Measurements from ENCODE around the gene ACAD11.

Gene ACAD11, protein sequence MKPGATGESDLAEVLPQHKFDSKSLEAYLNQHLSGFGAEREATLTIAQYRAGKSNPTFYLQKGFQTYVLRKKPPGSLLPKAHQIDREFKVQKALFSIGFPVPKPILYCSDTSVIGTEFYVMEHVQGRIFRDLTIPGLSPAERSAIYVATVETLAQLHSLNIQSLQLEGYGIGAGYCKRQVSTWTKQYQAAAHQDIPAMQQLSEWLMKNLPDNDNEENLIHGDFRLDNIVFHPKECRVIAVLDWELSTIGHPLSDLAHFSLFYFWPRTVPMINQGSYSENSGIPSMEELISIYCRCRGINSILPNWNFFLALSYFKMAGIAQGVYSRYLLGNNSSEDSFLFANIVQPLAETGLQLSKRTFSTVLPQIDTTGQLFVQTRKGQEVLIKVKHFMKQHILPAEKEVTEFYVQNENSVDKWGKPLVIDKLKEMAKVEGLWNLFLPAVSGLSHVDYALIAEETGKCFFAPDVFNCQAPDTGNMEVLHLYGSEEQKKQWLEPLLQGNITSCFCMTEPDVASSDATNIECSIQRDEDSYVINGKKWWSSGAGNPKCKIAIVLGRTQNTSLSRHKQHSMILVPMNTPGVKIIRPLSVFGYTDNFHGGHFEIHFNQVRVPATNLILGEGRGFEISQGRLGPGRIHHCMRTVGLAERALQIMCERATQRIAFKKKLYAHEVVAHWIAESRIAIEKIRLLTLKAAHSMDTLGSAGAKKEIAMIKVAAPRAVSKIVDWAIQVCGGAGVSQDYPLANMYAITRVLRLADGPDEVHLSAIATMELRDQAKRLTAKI

DNA sequence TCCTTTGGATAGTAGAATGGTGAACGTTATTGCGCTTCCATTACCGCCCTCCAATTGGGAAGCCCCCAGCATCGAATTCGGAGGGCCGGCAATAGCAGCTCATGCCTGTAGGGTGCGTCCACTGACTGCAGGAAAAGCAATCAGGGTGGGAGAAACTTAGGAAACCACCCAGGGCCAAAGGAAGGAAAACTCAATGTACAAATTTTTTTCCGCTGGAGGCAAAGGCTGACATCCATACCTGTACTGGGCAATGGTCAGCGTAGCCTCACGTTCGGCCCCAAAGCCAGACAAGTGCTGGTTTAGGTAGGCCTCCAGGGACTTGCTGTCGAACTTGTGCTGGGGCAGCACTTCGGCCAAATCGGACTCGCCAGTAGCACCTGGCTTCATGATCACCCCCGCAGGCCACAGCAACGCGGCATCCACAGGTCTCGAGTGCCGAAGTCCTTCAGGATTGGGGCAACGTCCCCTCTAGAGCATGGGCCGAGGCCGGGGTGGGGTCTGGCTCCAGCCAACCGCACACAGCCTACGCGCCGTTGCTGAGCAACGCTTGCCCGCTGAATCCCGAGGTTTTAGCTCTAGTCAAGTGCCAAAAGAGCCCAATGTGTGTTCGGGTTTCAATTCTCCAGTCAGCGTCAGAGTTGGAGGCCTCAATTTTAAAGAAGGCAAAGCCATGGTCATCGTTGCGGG lies at the start of gene ACAD11:
TSS of gene ACAD11 (minus strand) at position 445 of the 687 bp plus-strand sequence. CDS start at position 387, 58 bp downstream.
- peak; percentile 7 to 27 (median 18) for DNase-seq (ENCODE audit: low read depth in 2 of 3, low spot score in 2 of 3)

DNA sequence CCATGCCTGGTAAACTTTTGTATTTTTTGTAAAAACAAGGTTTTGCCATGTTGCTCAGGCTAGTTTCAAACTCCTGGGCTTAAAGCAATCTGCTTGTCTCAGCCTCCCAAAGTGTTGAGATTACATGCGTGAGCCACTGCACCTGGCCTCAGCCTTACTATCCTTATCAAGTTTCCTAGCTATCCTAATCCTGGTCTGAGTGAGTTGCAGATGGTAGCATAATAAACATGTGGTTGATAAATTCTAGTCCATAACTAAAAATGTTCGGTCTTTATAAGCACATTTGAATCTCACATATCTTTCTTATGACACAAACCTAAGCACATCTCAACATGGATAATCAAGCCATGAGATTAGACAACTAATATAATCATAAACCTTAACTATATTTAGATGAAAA lies 44.1 kb upstream of the ACAD11 start:
- no peak for DNase-seq (ENCODE audit: low read depth in 2 of 3, low spot score in 2 of 3)

DNA sequence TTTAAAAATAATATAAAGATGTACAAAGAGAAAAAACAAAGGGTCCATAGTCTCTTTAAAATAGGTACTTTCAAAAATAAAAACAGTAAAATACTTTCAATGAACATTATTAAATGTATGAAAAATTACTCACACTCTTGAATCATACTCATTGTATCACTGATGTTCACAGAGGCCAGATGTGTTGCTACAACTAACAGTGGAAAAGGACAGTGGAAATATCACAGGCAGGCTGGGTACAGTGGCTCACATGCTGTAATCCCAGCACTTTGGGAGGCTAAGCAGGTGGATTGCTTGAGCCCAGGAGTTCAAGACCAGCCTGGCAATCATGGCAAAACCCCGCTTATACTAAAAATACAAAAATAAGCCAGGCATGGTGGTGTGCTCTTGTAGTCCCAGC lies 35.8 kb upstream of the ACAD11 start:
- DNase-seq (ENCODE audit: low read depth in 2 of 3, low spot score in 2 of 3), result no peak

DNA sequence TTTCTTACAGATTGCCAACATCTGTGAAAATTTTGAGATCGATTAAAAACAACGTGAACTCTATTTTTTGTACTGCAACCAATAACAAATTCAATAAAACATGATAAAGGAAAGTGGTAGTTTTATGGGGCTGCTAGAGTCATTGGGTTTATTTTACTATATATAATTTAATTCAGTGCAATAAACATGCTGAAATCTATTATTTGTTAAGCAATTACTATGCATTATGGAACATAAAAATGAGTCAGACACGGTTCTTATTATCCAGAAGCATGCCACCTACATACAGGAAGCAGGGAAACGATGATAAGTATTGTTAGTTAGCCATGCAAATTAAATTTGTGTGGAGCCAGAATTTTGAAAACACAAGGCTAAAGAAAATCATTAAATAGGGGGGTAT lies 35.4 kb upstream of the ACAD11 start:
- no peak for DNase-seq (ENCODE audit: low read depth in 2 of 3, low spot score in 2 of 3)

DNA sequence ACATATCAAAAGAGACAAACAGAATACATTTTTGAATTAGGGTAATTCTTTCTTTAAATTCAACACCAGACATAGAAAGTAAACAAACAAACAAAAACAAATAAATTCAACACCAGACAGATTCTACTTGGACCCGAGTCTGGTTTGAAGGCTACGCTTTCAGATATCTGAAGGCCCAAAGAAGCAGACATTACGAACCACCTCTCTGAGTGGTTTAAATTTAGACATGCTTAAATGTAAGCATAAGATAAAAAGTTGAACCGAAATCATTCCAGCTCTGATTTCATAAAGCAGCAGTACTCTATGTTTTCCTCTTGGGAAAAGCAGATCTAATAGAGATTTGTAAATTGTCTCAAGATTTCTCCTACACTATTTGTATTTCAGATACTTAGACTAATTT lies 30.4 kb upstream of the ACAD11 start:
- DNase-seq (ENCODE audit: low read depth in 2 of 3, low spot score in 2 of 3), result no peak

DNA sequence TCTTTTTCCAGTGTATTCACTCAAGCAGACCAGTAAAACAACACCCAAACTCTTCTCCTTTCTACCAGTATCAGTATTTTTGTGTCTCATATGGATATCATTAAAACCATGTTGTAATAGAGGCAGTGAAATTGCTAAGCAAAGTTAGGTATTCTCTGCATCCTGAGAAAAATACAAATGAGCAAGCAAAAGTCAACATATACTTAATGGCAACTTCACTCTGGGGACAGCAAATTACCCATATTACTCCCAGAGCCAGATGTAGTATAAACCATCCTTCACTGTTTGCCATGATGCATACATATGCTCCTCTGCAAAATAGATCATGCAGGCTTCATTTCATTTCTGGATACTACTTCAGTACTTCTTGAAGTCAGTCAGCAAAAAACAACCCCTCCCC lies 22.6 kb upstream of the ACAD11 start:
- no peak for DNase-seq (ENCODE audit: low read depth in 2 of 3, low spot score in 2 of 3)

DNA sequence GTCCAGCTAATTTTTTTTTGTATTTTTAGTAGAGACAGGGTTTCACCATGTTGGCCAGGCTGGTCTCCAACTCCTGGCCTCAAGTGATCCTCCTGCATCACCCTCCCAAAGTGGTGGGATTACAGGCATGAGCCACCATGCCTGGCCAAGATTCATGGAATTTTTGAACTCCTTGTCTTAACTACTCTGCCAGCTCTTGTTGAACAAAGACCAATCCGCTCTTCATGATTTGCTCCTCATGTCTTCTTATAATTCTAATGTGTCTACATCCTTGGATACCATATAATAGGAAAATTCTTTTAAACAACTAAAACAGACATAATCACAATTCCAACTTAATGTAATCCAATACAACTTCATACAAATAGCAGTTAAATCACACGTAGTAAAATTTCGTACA lies 21.8 kb upstream of the ACAD11 start:
- DNase-seq (ENCODE audit: low read depth in 2 of 3, low spot score in 2 of 3), result no peak

DNA sequence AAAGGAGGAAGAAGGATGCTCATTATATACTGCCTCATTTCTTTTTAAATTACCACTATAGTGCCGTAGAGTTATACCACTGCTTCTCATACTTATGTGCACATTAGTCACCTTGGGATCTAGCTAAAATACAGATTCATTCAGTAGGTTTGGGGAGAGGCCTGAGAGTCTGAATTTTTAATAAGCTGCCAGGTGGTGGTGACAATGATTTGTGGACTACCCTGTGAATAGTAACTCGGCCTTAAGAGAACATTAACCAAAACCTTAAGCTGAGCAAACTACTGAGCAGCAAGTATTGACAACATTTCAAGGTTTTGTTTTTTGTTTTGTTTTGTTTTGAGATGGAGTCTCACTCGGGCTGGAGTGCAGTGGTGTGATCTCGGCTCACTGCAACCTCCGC lies 20.3 kb upstream of the ACAD11 start:
- DNase-seq (ENCODE audit: low read depth in 2 of 3, low spot score in 2 of 3), result no peak

DNA sequence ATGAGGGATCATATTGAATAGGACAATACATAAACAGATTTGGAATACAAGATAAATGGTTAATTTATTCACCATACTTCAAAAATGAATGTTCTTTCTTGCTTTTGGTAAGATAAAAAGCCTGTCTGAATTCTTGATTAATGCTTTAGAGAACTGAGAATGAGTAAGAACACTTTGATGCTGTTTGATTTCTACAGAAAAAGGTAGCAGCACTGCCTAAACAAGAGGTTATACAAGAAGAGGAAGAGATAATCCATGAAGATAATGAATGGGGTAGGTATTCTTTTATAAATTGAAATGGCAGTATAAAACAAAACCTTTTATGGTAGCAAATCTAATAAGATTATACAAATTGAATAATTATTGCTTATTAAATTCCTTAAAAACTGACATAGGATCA lies 15.8 kb upstream of the ACAD11 start:
- no peak for DNase-seq (ENCODE audit: low read depth in 2 of 3, low spot score in 2 of 3)

DNA sequence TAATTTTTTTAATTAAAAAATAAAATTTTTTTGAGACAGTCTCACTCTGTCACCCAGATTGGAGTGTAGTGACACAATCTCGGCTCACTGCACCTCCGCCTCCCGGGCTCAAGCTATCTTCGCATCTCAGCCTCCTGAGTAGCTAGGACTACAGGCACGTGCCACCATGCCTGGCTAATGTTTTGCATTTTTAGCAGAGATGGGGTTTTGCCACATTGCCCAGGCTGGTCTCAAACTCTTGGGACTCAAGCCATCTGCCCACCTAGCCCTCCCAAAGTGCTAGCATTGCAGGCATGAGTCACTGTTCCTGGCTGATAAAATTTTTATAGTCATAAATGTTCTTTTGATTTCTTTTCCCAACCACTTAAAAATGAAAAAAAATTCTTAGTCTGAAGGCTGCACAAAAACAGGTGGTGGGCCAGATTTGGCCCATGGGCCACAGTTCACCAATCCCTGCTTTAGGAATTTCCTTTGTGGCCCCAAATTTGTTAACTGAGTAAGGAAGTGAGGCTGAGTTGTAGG lies 9.7 kb upstream of the ACAD11 start:
- no peak for DNase-seq (ENCODE audit: low read depth in 2 of 3, low spot score in 2 of 3)

DNA sequence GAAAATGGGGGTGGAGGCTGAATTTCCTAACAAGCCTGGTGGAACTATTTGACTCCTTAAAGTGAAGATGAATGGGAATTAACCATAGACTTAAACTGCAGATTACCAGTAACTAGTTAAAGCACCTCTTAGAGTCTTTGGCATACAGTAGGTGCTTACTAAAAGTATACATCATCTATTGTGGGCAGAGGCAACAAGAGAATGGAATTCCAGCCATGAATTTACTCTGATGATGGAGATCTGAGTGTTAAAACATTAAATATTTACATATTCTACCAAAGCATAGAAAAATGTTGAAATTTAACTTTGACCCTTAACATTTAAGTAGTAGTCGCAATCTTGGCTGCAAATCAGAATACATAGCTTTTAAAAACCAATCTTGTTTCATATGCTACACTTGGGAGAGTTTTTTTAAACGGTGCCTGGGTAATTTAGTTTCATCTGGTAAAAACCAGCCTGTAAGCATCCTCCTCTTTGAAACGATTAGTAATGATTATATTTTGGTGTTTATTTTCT lies 5.7 kb upstream of the ACAD11 start:
- no peak for DNase-seq (ENCODE audit: low read depth in 2 of 3, low spot score in 2 of 3)

DNA sequence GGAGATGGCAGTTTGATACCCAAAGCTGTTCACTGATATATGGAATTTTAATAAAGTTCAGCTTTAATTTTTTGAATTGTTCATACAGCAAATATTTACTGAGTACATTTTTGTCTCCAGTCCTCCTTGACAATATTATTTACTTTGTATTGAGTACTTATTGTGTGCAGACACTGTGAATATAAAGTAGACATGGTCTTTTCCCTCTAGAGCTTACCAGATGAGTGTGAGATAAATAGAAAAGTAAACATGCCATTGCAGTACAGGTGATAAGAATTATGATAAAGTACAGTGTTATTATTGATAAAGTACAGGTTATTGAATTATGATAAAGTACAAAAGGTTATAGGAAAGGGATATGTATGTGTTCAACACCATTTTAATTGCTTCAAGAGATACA lies 2.6 kb upstream of the ACAD11 start:
- DNase-seq (ENCODE audit: low read depth in 2 of 3, low spot score in 2 of 3), result no peak

DNA sequence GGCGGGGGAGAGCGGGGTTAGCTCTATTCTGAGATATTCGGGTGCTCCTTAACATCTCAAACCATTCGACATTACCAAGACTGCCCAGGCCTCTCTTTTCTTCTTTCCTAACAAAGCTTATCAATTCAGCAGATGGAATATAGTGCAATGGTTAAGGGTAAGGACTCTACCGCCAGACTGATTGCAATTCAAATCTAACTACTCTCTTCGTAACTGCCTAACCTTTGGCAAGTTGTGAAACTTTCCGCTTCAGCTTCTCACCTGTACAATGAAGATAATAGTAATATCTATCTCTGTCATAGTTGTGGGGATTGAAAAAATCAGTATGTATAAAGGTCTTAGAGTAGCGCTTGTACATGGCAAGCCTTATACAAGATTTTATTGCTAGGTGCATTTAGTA lies 1.5 kb upstream of the ACAD11 start:
- DNase-seq (ENCODE audit: low read depth in 2 of 3, low spot score in 2 of 3), result no peak

DNA sequence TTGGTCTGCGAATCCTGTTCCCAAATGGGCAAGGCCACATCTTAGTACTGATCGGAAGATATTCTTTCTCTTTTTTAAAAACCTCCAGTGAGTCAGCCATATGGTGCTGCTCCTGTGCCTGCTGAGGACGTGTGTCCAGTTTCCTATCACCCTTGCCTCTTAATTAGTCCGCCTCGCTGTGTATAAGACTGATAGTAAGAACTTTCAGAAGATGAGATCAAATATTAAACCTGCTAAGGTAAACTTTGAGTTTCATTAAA lies 1.1 kb upstream of the ACAD11 start:
- no peak for DNase-seq (ENCODE audit: low read depth in 2 of 3, low spot score in 2 of 3)

DNA sequence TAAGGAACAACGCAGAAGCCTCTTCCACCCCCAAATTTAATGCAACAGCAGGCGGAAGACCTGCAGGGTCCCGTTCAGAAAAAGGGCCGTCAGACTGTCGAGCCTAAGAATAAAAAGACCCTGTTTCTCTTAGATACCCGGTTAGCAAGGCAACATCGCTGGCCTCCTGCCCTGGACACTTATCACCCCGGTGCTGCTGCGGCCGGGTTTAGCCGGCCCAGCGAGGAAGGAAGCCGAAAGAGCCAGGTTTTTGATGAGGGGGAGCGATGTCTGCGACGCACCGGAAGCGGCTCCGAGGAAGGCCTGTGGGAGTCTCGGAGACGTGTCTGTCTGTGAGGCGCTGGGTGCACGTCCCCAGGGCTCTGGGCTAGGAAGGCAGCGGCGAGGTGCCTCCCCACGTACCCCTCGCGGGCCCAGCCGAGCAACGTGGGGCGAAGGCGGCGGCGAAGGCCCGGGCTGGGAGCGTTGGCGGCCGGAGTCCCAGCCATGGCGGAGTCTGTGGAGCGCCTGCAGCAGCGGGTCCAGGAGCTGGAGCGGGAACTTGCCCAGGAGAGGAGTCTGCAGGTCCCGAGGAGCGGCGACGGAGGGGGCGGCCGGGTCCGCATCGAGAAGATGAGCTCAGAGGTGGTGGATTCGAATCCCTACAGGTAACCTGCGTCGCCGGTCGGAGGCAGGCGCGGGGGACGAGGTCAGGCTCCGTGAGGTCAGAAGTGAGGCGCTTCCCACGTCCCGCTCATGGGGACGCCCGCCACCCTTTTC lies 622 bp upstream of the ACAD11 start, which contains the start of gene UBA5:
TSS of gene UBA5 (plus strand) at position 278 of the 759 bp plus-strand sequence. CDS start at position 487, 209 bp downstream.
- DNase-seq (ENCODE audit: low read depth in 2 of 3, low spot score in 2 of 3), result peak; percentile 32 to 58 (median 44)

DNA sequence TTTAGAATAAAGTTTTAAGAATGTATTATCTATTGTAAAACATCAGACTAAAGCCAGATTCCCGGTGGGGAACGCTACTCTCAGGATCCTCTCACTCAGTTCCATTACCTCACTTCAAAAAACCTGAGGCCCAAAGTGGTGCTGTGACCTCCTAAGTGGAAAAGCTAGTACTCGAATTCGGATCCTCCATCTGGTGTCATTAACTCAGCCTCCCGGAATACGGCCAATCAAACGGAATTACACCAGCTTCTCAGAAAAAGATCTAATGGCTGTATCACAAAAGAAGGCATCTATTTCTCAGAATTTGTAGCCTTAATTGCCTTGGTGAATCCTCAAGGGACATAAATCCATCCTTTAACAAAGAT lies 627 bp downstream of the ACAD11 start:
- no peak for DNase-seq (ENCODE audit: low read depth in 2 of 3, low spot score in 2 of 3)

DNA sequence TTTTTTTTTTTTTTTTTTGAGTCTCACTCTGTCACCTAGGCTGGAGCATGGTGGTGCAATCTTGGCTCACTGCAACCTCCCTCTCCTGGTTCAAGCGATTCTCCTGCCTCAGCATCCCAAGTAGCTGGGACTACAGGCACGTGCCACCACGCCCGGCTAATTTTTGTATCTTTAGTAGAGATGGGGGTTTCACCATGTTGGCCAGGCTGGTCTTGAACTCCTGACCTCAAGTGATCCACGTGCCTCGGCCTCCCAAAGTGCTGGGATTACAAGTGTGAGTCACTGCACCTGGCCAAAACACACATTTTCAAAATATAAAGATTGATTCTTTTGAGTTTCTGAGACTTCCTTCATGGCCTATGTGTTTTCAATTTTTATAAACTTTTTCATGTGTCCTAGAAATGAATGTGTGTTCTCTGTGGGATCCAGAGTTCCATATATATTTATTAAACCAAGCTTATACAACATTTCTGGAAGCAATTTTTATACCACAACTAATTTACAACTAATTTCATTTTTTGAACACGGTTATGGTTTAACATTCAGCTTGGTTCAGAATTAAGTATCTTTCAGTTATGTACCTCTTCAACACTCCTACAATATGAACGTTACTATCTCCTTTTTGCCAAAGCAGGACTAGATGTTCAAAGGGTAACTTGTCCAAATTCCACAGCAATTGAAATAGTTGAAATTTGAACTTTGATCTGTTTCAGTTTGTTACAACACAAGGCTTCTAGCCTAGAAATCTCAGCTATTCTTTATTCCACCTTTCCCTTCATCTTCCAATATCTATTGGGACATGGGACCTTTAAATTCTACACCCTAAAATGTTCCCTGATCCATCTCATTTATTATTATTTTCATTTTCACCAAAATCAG lies 1.5 kb downstream of the ACAD11 start:
- no peak for DNase-seq (ENCODE audit: low read depth in 2 of 3, low spot score in 2 of 3)

DNA sequence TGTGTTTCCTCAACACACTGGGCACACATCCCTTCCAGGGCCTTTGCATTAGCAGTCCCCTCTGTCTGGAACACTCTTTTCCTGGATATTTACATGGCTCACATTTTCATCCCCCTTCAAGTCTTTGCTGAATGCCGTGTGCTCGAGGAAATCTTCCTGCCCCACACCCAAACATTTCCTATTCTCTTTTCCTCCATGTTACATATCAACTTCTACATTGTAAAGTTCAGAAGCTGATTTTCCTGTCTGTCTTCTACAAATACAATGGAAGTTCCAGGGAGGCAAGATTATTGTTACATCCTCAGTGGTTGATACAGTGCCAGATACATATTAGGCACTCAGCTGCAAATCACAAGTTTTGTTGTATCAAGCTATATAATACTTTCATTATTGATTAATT lies 4.1 kb downstream of the ACAD11 start:
- DNase-seq (ENCODE audit: low read depth in 2 of 3, low spot score in 2 of 3), result no peak

DNA sequence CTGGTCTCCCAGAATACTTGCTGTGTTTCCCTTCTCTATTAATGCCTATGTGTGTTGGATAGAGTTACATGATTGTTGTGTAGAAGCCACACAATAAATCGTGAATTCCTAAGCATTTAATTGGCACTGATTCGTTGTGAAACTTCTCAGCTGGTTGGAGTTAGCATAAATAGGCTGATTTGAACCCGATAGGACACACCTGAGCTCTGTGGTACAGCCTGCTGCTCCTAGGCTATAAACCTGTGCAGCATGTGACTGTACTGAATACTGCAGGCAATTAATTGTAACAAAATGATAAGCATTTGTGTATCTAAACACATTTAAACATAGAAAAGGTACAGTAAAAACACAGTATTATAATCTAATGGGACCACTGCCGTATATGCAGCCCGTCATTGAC lies 4.9 kb downstream of the ACAD11 start:
- no peak for DNase-seq (ENCODE audit: low read depth in 2 of 3, low spot score in 2 of 3)

DNA sequence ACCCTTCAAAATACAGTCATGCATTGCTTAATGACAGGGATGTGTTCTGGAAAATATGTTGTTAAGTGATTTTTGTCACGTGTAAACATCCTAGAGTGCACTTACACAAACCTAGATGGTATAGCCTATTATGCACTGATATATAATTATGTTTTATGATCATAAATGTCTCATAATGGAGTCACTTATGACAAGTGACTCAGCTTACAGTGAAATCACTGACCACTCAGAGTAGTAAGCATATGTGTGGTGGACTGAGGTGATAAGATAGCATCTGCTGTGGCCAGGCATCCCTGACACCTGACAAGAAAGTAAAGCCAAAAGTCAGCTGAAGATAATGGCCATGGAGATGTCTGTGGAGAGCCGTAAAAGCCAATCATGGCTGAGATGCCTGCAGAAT lies 5.4 kb downstream of the ACAD11 start:
- DNase-seq (ENCODE audit: low read depth in 2 of 3, low spot score in 2 of 3), result no peak

Data from activated CD8-positive, alpha-beta memory T cell treated with anti-CD3 and anti-CD28 coated beads for 48 hours (primary cell).